ENCODE data around the gene ATP12A.

Gene ATP12A

DNA sequence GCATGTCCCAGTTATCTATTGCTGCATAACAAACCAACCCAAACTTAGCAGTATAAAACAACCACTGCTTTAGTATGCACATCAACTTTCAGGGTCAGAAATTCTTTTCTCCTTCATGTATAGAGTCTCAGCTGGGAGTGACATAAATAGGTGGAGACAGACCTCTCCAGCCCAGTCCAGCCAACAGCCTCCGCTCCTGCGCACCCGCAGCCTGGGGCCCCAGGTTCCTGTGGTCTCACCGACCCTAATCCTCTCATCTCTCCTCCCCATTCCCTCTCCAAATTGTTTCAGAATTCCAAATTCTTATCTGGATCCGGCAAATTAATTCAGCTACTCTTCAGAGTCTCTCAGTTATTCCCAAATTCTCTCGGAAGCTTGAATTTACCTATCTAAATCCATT is 522 bp upstream of the ATP12A start:
- TF ChIP-seq, protein P1, sequence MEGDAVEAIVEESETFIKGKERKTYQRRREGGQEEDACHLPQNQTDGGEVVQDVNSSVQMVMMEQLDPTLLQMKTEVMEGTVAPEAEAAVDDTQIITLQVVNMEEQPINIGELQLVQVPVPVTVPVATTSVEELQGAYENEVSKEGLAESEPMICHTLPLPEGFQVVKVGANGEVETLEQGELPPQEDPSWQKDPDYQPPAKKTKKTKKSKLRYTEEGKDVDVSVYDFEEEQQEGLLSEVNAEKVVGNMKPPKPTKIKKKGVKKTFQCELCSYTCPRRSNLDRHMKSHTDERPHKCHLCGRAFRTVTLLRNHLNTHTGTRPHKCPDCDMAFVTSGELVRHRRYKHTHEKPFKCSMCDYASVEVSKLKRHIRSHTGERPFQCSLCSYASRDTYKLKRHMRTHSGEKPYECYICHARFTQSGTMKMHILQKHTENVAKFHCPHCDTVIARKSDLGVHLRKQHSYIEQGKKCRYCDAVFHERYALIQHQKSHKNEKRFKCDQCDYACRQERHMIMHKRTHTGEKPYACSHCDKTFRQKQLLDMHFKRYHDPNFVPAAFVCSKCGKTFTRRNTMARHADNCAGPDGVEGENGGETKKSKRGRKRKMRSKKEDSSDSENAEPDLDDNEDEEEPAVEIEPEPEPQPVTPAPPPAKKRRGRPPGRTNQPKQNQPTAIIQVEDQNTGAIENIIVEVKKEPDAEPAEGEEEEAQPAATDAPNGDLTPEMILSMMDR (IDR thresholded peaks at IDR 0.05; ENCODE audit: low read depth, low read length, missing control alignments), result no peak
- H3K4me3 ChIP-seq (replicated peaks; ENCODE audit: low read depth, low read length), result no peak overlapping the region
- no peak for DNase-seq (ENCODE audit: extremely low read depth, low read depth)

DNA sequence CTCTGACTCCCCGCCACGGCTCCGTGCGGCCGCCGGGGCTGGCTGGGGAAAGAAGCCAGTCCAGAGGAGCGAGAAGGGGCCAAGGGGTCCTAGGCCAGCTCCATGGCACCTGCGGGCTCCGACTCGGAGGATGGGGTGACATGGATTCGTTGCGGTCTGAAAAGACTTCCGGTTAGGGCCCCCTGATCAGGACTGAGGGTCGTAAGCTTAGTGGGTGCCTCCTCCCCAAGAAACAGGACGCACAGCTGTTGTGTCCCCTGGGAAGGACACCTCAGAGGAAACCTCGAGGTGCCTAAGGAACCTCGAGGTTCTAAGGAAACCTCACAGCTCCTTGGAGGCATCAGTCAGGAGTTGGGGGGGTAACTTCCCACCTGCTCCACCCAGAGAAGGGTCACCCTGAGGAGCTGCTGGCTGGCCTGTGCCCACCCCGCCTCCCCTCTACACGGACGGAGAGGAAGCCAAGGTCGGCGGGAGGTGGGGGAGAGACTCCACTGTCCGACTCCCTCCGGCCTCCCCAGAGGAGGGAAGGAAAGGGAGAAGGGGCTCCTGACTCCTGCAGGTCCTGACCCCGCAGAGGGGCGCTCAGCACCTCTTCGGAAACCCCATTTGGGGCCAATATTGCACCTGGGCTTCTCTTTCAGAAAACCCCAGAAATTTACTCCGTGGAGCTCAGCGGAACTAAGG is 855 bp downstream of the ATP12A start:
- peak overlapping the region; percentile 24 for H3K4me3 ChIP-seq (replicated peaks; ENCODE audit: low read depth, low read length)
- TF ChIP-seq, protein P1 (IDR thresholded peaks at IDR 0.05; ENCODE audit: low read depth, low read length, missing control alignments), result no peak
- DNase-seq (ENCODE audit: extremely low read depth, low read depth), result no peak

DNA sequence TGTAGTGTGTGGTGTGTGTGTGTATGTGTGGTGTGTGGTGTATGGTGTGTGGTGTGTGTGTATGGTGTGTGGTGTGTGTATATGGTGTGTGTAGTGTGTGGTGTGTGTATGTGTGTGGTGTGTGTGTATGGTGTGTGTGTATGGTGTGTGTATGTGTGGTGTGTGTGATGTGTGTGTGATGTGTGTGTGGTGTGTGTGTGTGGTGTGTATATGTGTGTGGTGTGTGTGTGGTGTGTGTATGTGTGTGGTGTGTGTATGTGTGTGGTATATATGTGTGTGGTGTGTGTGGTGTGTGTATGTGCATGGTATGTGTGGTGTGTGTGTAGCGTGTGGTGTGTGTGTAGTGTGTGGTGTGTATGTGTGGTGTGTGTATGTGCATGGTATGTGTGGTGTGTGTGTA is 1.7 kb downstream of the ATP12A start:
- no peak for DNase-seq (ENCODE audit: extremely low read depth, low read depth)
- TF ChIP-seq, protein P1 (IDR thresholded peaks at IDR 0.05; ENCODE audit: low read depth, low read length, missing control alignments), result no peak
- H3K4me3 ChIP-seq (replicated peaks; ENCODE audit: low read depth, low read length), result no peak overlapping the region

DNA sequence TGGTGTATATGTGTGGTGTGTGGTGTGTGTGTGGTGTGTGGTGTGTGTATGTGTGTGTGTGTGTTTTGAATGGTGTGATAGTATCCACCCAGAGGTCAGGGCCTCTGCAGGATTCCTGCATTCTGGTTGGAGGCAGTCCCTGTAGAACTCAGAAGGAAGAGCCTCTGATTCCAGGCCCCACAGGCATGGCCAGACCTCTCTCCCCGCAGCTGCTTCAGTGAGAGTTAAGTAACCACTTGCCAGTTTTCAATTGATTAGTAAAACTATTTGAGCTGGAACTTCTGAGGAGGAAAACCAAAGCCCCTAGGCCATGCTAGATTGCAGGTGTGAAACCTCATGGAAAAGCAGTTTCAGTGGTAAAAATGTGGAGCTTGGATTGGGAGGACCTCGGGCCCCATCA is 2.1 kb downstream of the ATP12A start:
- TF ChIP-seq, protein P1 (IDR thresholded peaks at IDR 0.05; ENCODE audit: low read depth, low read length, missing control alignments), result no peak
- H3K4me3 ChIP-seq (replicated peaks; ENCODE audit: low read depth, low read length), result no peak overlapping the region
- no peak for DNase-seq (ENCODE audit: extremely low read depth, low read depth)

DNA sequence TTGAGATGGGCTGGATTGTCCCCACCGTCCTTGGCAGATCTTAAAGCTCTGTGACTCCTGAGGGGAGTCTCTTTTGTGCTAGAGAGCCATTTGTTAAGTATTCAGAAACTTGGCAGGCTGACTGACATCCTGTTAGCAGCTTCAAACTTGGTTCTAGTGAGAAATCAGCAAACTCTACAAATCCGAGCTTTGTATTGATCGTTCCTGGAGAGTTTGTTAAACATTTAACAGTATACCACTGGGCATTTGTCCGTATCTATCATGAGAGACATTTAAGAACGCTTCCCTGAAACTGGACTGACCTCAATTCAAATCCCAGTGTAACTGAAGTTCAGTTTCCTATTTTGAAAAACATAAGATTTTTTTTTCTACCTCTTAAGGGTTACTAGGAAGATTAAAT is 3.1 kb downstream of the ATP12A start:
- TF ChIP-seq, protein P1 (IDR thresholded peaks at IDR 0.05; ENCODE audit: low read depth, low read length, missing control alignments), result no peak
- no peak overlapping the region for H3K4me3 ChIP-seq (replicated peaks; ENCODE audit: low read depth, low read length)
- no peak for DNase-seq (ENCODE audit: extremely low read depth, low read depth)

DNA sequence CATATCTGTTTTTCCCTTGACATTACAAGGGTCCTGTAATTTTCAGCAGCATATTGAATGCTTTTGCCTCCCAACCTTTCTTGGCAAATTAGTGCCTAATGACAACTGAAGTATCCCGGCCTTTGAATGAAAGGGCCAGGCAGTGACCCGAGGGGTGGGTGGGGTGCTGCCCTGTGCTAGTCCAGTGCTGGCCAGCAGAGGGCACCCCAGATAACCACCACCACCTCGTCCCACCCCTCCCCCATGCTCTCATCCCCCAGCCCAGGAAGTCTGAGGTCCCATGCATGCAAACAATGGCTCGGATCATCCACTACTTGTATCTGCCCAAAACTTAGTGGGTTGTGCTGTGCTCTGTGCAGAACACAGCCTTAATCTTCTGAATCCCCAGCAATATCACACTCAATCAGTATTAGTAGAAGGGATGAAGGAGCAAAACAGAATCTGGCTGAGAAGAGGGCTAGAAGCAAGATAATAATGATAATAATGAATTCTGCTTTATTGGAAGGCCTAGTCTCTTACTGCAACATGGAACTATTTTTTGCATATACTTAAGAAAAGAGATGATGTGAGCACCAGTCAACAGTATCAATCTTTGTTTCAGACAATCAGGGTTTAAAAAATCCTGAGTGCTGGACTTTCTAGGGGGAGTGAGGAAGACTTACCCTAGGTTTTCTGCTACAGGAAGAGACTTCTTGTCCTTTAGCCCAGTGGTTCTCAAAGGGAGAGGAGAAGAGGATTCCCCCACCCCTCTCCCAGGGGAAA is 3.8 kb downstream of the ATP12A start:
- H3K4me3 ChIP-seq (replicated peaks; ENCODE audit: low read depth, low read length), result no peak overlapping the region
- no peak for DNase-seq (ENCODE audit: extremely low read depth, low read depth)
- TF ChIP-seq, protein P1 (IDR thresholded peaks at IDR 0.05; ENCODE audit: low read depth, low read length, missing control alignments), result peak; percentile 82
